ENCODE data around the gene PTPN11. TPM values are rescaled to one million over a fixed set of nuclear protein-coding genes. Genes with fewer than 3 reads are reported as not detected.
"Not testable (repeated sequence)": the region's sequence is repeated elsewhere in the genome, so short reads cannot be mapped to it uniquely, and the experiment has no call there.

The PTPN11 gene
- polyA plus RNA-seq, 2 donors: 13.4 to 17.7 TPM

GRCh38 chr12:112517730-112518364, 99.1 kb downstream of the PTPN11 start:
- Histone ChIP-seq H3K27me3 (ENCODE audit: control insufficient read depth in 1 of 2, insufficient read depth in 2 of 2, low read length in 2 of 2) (no peaks in the 10 kb centered on the region), H3K36me3 (ENCODE audit: control insufficient read depth in 2 of 2, insufficient read depth in 2 of 2, low read length in 1 of 2) (no peaks in the 10 kb centered on the region), H3K9me3 (ENCODE audit: control insufficient read depth in 2 of 2, insufficient read depth in 1 of 2, low read depth in 1 of 2, low read length in 1 of 2) (no peaks in the 10 kb centered on the region), H3K4me3 (ENCODE audit: low read depth in 1 of 2, low read length in 2 of 2) (no peak overlapping the region), H3K4me1 (ENCODE audit: control insufficient read depth in 2 of 2, insufficient read depth in 2 of 2, low read length in 1 of 2) (no peaks in the 10 kb centered on the region), H3K27ac (ENCODE audit: low read depth in 2 of 2, low read length in 1 of 2) (no peak overlapping the region)
- 82 to 84% methylated on average over 7 of the region's 7 CpGs for WGBS, 2 donors

DNA sequence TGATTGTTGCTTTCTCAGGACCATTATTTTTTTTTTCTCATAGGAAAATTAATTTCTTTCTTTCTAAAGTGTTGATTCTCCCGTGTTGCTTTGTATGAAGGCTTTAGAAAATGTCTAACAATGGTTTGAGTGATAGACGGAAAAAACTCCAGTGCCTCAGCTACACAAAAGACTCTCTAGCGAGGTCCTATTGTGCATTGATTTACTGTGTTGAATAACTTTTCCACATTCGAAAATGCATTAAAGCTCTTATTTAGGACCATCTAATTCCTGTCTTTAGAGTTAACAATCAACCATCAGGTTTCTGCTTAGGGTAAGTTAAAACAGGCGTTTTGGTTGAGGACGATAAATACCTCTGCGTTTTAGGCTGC, 99.6 kb downstream of the PTPN11 start:
- WGBS, 2 donors: 60 to 62% methylated on average over 7 of the region's 7 CpGs
- H3K4me3 ChIP-seq (ENCODE audit: low read depth in 1 of 2, low read length in 2 of 2): no peak overlapping the region
- H3K36me3 ChIP-seq (ENCODE audit: control insufficient read depth in 2 of 2, insufficient read depth in 2 of 2, low read length in 1 of 2): no peaks in the 10 kb centered on the region
- H3K27ac ChIP-seq (ENCODE audit: low read depth in 2 of 2, low read length in 1 of 2): no peak overlapping the region
- no peaks in the 10 kb centered on the region for H3K4me1 ChIP-seq (ENCODE audit: control insufficient read depth in 2 of 2, insufficient read depth in 2 of 2, low read length in 1 of 2)
- no peaks in the 10 kb centered on the region for H3K9me3 ChIP-seq (ENCODE audit: control insufficient read depth in 2 of 2, insufficient read depth in 1 of 2, low read depth in 1 of 2, low read length in 1 of 2)
- H3K27me3 ChIP-seq (ENCODE audit: control insufficient read depth in 1 of 2, insufficient read depth in 2 of 2, low read length in 2 of 2): no peaks in the 10 kb centered on the region

- 94 to 95% methylated on average over 23 to 26 of the region's 26 CpGs for WGBS, 2 donors
- not testable (repeated sequence) for H3K27me3 ChIP-seq (ENCODE audit: control insufficient read depth in 1 of 2, insufficient read depth in 2 of 2, low read length in 2 of 2); H3K4me1 ChIP-seq (ENCODE audit: control insufficient read depth in 2 of 2, insufficient read depth in 2 of 2, low read length in 1 of 2); H3K4me3 ChIP-seq (ENCODE audit: low read depth in 1 of 2, low read length in 2 of 2); H3K9me3 ChIP-seq (ENCODE audit: control insufficient read depth in 2 of 2, insufficient read depth in 1 of 2, low read depth in 1 of 2, low read length in 1 of 2); H3K36me3 ChIP-seq (ENCODE audit: control insufficient read depth in 2 of 2, insufficient read depth in 2 of 2, low read length in 1 of 2); H3K27ac ChIP-seq (ENCODE audit: low read depth in 2 of 2, low read length in 1 of 2)
These were observed 101.1 kb downstream of the PTPN11 start for GRCh38 chr12:112519841-112520340.

- Histone ChIP-seq H3K4me3 (ENCODE audit: low read depth in 1 of 2, low read length in 2 of 2) (no peak overlapping the region), H3K27me3 (ENCODE audit: control insufficient read depth in 1 of 2, insufficient read depth in 2 of 2, low read length in 2 of 2) (no peaks in the 10 kb centered on the region), H3K9me3 (ENCODE audit: control insufficient read depth in 2 of 2, insufficient read depth in 1 of 2, low read depth in 1 of 2, low read length in 1 of 2) (no peaks in the 10 kb centered on the region), H3K36me3 (ENCODE audit: control insufficient read depth in 2 of 2, insufficient read depth in 2 of 2, low read length in 1 of 2) (no peaks in the 10 kb centered on the region), H3K4me1 (ENCODE audit: control insufficient read depth in 2 of 2, insufficient read depth in 2 of 2, low read length in 1 of 2) (no peaks in the 10 kb centered on the region), H3K27ac (ENCODE audit: low read depth in 2 of 2, low read length in 1 of 2) (no peak overlapping the region)
- 92% methylated on average over 5 of the region's 5 CpGs for WGBS, 2 donors
These were observed 105.1 kb downstream of the PTPN11 start for GRCh38 chr12:112523856-112524255.

DNA sequence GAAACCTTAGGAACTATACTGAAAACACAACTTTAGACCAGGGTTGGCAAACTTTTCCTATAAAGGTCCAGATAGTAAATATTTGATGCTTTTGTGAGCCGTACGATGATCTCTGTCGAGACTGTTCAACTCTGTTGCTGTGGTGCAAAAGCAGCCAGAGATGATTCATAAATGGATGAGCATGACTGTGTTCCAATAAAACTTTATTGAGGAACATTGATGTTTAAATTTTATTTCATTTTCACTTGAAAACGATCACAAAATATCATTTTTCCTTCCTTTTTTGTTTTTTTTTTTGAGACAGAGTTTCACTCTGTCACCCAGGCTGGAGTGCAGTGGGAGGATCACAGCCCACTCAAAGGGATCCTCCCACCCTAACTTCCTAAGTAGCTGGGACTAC, 105.5 kb downstream of the PTPN11 start:
- H3K4me1 ChIP-seq (ENCODE audit: control insufficient read depth in 2 of 2, insufficient read depth in 2 of 2, low read length in 1 of 2): no peaks in the 10 kb centered on the region
- H3K36me3 ChIP-seq (ENCODE audit: control insufficient read depth in 2 of 2, insufficient read depth in 2 of 2, low read length in 1 of 2): no peaks in the 10 kb centered on the region
- H3K27me3 ChIP-seq (ENCODE audit: control insufficient read depth in 1 of 2, insufficient read depth in 2 of 2, low read length in 2 of 2): no peaks in the 10 kb centered on the region
- no peak overlapping the region for H3K4me3 ChIP-seq (ENCODE audit: low read depth in 1 of 2, low read length in 2 of 2)
- H3K9me3 ChIP-seq (ENCODE audit: control insufficient read depth in 2 of 2, insufficient read depth in 1 of 2, low read depth in 1 of 2, low read length in 1 of 2): no peaks in the 10 kb centered on the region
- 88 to 90% methylated on average over 4 of the region's 4 CpGs for WGBS, 2 donors
- H3K27ac ChIP-seq (ENCODE audit: low read depth in 2 of 2, low read length in 1 of 2): no peak overlapping the region

- H3K4me1 ChIP-seq (ENCODE audit: control insufficient read depth in 2 of 2, insufficient read depth in 2 of 2, low read length in 1 of 2): no peaks in the 10 kb centered on the region
These were observed 106.1 kb downstream of the PTPN11 start for GRCh38 chr12:112524676-112525425.

DNA sequence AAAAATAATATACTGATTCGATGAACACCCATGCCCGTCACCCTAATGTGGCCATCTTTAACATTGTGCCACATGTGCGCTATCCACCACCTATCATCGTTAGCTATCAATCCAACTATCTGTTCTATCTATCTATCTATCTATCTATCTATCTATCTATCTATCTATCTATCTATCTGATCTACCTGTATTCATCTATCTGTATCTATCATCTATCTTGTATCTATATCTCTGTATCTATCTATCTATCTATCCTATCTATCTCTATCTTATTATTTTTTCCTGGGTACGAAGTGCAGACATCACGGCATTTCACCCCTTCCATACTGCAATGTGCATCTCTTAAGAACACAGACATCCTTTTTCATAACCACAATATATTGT, 106.7 kb downstream of the PTPN11 start:
- Histone ChIP-seq H3K27me3 (ENCODE audit: control insufficient read depth in 1 of 2, insufficient read depth in 2 of 2, low read length in 2 of 2) (no peaks in the 10 kb centered on the region), H3K36me3 (ENCODE audit: control insufficient read depth in 2 of 2, insufficient read depth in 2 of 2, low read length in 1 of 2) (no peaks in the 10 kb centered on the region), H3K4me3 (ENCODE audit: low read depth in 1 of 2, low read length in 2 of 2) (no peak overlapping the region), H3K27ac (ENCODE audit: low read depth in 2 of 2, low read length in 1 of 2) (no peak overlapping the region), H3K9me3 (ENCODE audit: control insufficient read depth in 2 of 2, insufficient read depth in 1 of 2, low read depth in 1 of 2, low read length in 1 of 2) (no peaks in the 10 kb centered on the region), H3K4me1 (ENCODE audit: control insufficient read depth in 2 of 2, insufficient read depth in 2 of 2, low read length in 1 of 2) (no peaks in the 10 kb centered on the region)
- 93 to 94% methylated on average over 6 of the region's 6 CpGs for WGBS, 2 donors

More at GRCh38 chr12:112524676-112525425, 106.1 kb downstream of the PTPN11 start:
- Histone ChIP-seq H3K9me3 (ENCODE audit: control insufficient read depth in 2 of 2, insufficient read depth in 1 of 2, low read depth in 1 of 2, low read length in 1 of 2) (no peaks in the 10 kb centered on the region), H3K27ac (ENCODE audit: low read depth in 2 of 2, low read length in 1 of 2) (no peak overlapping the region), H3K36me3 (ENCODE audit: control insufficient read depth in 2 of 2, insufficient read depth in 2 of 2, low read length in 1 of 2) (no peaks in the 10 kb centered on the region), H3K27me3 (ENCODE audit: control insufficient read depth in 1 of 2, insufficient read depth in 2 of 2, low read length in 2 of 2) (no peaks in the 10 kb centered on the region), H3K4me3 (ENCODE audit: low read depth in 1 of 2, low read length in 2 of 2) (no peak overlapping the region)
- WGBS, 2 donors: 52 to 53% methylated on average over 5 of the region's 5 CpGs

- no peaks in the 10 kb centered on the region for H3K27me3 ChIP-seq (ENCODE audit: control insufficient read depth in 1 of 2, insufficient read depth in 2 of 2, low read length in 2 of 2)
- H3K9me3 ChIP-seq (ENCODE audit: control insufficient read depth in 2 of 2, insufficient read depth in 1 of 2, low read depth in 1 of 2, low read length in 1 of 2): no peaks in the 10 kb centered on the region
- H3K4me3 ChIP-seq (ENCODE audit: low read depth in 1 of 2, low read length in 2 of 2): no peak overlapping the region
- no peak overlapping the region for H3K27ac ChIP-seq (ENCODE audit: low read depth in 2 of 2, low read length in 1 of 2)
- H3K4me1 ChIP-seq (ENCODE audit: control insufficient read depth in 2 of 2, insufficient read depth in 2 of 2, low read length in 1 of 2): no peaks in the 10 kb centered on the region
- H3K36me3 ChIP-seq (ENCODE audit: control insufficient read depth in 2 of 2, insufficient read depth in 2 of 2, low read length in 1 of 2): no peaks in the 10 kb centered on the region
These were observed 108.3 kb downstream of the PTPN11 start for GRCh38 chr12:112527082-112527481.

GRCh38 chr12:112527501-112527900, 108.8 kb downstream of the PTPN11 start:
- H3K36me3 ChIP-seq (ENCODE audit: control insufficient read depth in 2 of 2, insufficient read depth in 2 of 2, low read length in 1 of 2): no peaks in the 10 kb centered on the region
- no peaks in the 10 kb centered on the region for H3K4me1 ChIP-seq (ENCODE audit: control insufficient read depth in 2 of 2, insufficient read depth in 2 of 2, low read length in 1 of 2)
- no peaks in the 10 kb centered on the region for H3K27me3 ChIP-seq (ENCODE audit: control insufficient read depth in 1 of 2, insufficient read depth in 2 of 2, low read length in 2 of 2)
- 89 to 90% methylated on average over 4 of the region's 4 CpGs for WGBS, 2 donors
- no peaks in the 10 kb centered on the region for H3K9me3 ChIP-seq (ENCODE audit: control insufficient read depth in 2 of 2, insufficient read depth in 1 of 2, low read depth in 1 of 2, low read length in 1 of 2)
- H3K4me3 ChIP-seq (ENCODE audit: low read depth in 1 of 2, low read length in 2 of 2): no peak overlapping the region
- H3K27ac ChIP-seq (ENCODE audit: low read depth in 2 of 2, low read length in 1 of 2): no peak overlapping the region

GRCh38 chr12:112528521-112528920, 109.8 kb downstream of the PTPN11 start:
- Histone ChIP-seq H3K9me3 (ENCODE audit: control insufficient read depth in 2 of 2, insufficient read depth in 1 of 2, low read depth in 1 of 2, low read length in 1 of 2) (no peaks in the 10 kb centered on the region), H3K4me1 (ENCODE audit: control insufficient read depth in 2 of 2, insufficient read depth in 2 of 2, low read length in 1 of 2) (no peaks in the 10 kb centered on the region), H3K27me3 (ENCODE audit: control insufficient read depth in 1 of 2, insufficient read depth in 2 of 2, low read length in 2 of 2) (no peaks in the 10 kb centered on the region), H3K27ac (ENCODE audit: low read depth in 2 of 2, low read length in 1 of 2) (no peak overlapping the region), H3K36me3 (ENCODE audit: control insufficient read depth in 2 of 2, insufficient read depth in 2 of 2, low read length in 1 of 2) (no peaks in the 10 kb centered on the region), H3K4me3 (ENCODE audit: low read depth in 1 of 2, low read length in 2 of 2) (no peak overlapping the region)
- WGBS, 2 donors: 100% methylated on average over 1 of the region's 1 CpG
